ENCODE measurements around the gene RIN3. TPM values are rescaled to one million over a fixed set of nuclear protein-coding genes. Genes with fewer than 3 reads are reported as not detected.

Gene RIN3
- total RNA-seq, 1 experiment from 2014 or later, result 10.9 TPM

- POLR2A ChIA-PET, result no interaction called here
- H3K27ac ChIP-seq (ENCODE audit: low read length), result no peak overlapping the region
These were observed 86.2 kb downstream of the RIN3 start for GRCh38 chr14:92599811-92600210.

DNA sequence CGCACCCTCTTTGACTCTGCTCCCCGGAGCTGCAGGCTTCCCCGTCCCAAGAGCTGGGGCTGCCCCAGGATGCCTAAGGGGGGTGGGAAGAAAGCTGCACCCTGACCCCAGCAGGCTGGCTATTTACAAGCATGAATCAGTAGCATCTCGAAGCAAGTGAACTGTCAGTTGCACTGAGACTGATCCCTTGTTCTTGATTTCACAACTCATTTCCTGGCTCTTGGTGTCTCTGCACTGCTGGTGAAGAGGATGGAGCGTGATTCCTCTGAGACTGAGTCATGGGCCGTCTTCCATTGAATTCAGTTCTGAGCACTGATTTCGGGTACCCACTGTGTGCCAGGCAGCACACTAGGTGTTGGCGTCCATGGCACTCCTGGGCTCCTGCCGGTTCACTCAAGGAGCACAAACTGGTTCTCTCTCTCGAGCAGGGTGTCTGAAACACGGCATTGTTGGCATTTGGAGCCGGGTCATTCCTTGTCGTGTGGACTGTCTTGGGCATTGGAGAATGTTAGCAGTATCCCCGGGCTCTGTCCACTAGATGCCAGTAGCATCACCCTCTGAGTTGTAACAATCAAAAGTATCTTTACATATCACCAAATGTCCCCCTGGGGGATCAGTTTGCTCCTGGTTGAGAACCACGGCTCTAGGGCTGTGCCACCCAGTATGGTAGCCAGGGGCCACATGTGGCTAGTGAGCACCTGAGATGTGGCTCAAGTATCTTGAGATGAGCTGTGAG lies 86.9 kb downstream of the RIN3 start:
- ChIA-PET POLR2A (no interaction called here), CTCF (no interaction called here)
- no peak overlapping the region for H3K4me3 ChIP-seq (ENCODE audit: low read depth in 2 of 2, low read length in 2 of 2)
- DNase-seq (ENCODE audit: low read depth, low spot score), result no peak
- no peaks in the 10 kb centered on the region for H3K9me3 ChIP-seq (ENCODE audit: control insufficient read depth, insufficient read depth, low read depth, low read length)
- H3K36me3 ChIP-seq (ENCODE audit: control insufficient read depth, insufficient read depth, low read length), result no peaks in the 10 kb centered on the region
- BruUV-seq (replicated peaks), result no TSS peak
- in situ Hi-C loops (cut with HindIII; ENCODE audit: low pct_unique_long_range_greater_than_20kb, low sequenced_read_pairs) (no loop called here), intact Hi-C loops (cut with micrococcal nuclease; ENCODE audit: unreplicated experiment) (no loop called here)
- H3K4me1 ChIP-seq (ENCODE audit: control insufficient read depth, insufficient read depth, low read length), result no peaks in the 10 kb centered on the region
- no peak for ATAC-seq
- no peak overlapping the region for H3K27ac ChIP-seq (ENCODE audit: low read length)
- H3K27me3 ChIP-seq (ENCODE audit: control insufficient read depth, insufficient read depth, low read length), result no peaks in the 10 kb centered on the region
- TF ChIP-seq, protein P1, sequence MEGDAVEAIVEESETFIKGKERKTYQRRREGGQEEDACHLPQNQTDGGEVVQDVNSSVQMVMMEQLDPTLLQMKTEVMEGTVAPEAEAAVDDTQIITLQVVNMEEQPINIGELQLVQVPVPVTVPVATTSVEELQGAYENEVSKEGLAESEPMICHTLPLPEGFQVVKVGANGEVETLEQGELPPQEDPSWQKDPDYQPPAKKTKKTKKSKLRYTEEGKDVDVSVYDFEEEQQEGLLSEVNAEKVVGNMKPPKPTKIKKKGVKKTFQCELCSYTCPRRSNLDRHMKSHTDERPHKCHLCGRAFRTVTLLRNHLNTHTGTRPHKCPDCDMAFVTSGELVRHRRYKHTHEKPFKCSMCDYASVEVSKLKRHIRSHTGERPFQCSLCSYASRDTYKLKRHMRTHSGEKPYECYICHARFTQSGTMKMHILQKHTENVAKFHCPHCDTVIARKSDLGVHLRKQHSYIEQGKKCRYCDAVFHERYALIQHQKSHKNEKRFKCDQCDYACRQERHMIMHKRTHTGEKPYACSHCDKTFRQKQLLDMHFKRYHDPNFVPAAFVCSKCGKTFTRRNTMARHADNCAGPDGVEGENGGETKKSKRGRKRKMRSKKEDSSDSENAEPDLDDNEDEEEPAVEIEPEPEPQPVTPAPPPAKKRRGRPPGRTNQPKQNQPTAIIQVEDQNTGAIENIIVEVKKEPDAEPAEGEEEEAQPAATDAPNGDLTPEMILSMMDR (IDR thresholded peaks at IDR 0.05), result peak; percentile 7; the same call in 1 of the 2 replicates
- TF ChIP-seq POLR2AphosphoS5 (IDR thresholded peaks at IDR 0.05; ENCODE audit: low read depth, low read length), result no peak

More at GRCh38 chr14:92599811-92600210, 86.2 kb downstream of the RIN3 start:
- H3K9me3 ChIP-seq (ENCODE audit: control insufficient read depth, insufficient read depth, low read depth, low read length), result no peaks in the 10 kb centered on the region
- CTCF ChIA-PET, result no interaction called here
- DNase-seq (ENCODE audit: low read depth, low spot score), result no peak
- no peak for ATAC-seq
- intact Hi-C loops (cut with micrococcal nuclease; ENCODE audit: unreplicated experiment) (no loop called here), in situ Hi-C loops (cut with HindIII; ENCODE audit: low pct_unique_long_range_greater_than_20kb, low sequenced_read_pairs) (no loop called here)
- TF ChIP-seq SIN3A (IDR thresholded peaks at IDR 0.05; ENCODE audit: borderline replicate concordance, insufficient read depth, low read depth, low read length) (no peak), POLR2AphosphoS5 (IDR thresholded peaks at IDR 0.05; ENCODE audit: low read depth, low read length) (no peak), TCF7L2 (IDR thresholded peaks at IDR 0.05; ENCODE audit: low read depth, low read length) (no peak)
- TF ChIP-seq, protein P2, sequence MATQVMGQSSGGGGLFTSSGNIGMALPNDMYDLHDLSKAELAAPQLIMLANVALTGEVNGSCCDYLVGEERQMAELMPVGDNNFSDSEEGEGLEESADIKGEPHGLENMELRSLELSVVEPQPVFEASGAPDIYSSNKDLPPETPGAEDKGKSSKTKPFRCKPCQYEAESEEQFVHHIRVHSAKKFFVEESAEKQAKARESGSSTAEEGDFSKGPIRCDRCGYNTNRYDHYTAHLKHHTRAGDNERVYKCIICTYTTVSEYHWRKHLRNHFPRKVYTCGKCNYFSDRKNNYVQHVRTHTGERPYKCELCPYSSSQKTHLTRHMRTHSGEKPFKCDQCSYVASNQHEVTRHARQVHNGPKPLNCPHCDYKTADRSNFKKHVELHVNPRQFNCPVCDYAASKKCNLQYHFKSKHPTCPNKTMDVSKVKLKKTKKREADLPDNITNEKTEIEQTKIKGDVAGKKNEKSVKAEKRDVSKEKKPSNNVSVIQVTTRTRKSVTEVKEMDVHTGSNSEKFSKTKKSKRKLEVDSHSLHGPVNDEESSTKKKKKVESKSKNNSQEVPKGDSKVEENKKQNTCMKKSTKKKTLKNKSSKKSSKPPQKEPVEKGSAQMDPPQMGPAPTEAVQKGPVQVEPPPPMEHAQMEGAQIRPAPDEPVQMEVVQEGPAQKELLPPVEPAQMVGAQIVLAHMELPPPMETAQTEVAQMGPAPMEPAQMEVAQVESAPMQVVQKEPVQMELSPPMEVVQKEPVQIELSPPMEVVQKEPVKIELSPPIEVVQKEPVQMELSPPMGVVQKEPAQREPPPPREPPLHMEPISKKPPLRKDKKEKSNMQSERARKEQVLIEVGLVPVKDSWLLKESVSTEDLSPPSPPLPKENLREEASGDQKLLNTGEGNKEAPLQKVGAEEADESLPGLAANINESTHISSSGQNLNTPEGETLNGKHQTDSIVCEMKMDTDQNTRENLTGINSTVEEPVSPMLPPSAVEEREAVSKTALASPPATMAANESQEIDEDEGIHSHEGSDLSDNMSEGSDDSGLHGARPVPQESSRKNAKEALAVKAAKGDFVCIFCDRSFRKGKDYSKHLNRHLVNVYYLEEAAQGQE (IDR thresholded peaks at IDR 0.05; ENCODE audit: insufficient read depth in 1 of 2, low read depth in 2 of 2, low read length in 1 of 2), result no peak
- TF ChIP-seq, protein P1 (IDR thresholded peaks at IDR 0.05), result no peak
- H3K4me1 ChIP-seq (ENCODE audit: control insufficient read depth, insufficient read depth, low read length), result no peaks in the 10 kb centered on the region
- no TSS peak for BruUV-seq (replicated peaks)
- H3K36me3 ChIP-seq (ENCODE audit: control insufficient read depth, insufficient read depth, low read length), result no peaks in the 10 kb centered on the region
- no peaks in the 10 kb centered on the region for H3K27me3 ChIP-seq (ENCODE audit: control insufficient read depth, insufficient read depth, low read length)
- no peak overlapping the region for H3K4me3 ChIP-seq (ENCODE audit: low read depth in 2 of 2, low read length in 2 of 2)

All from Panc1 (cell line).